HEK293 (cell line): Measurements from ENCODE around the gene GPI.
A peak's percentile ranks its signal among the peaks of the same experiment; 100 is the strongest.

Experiments
- CTCF ChIP-seq: fragments of 450-650 bp; formaldehyde crosslinking; IDR thresholded peaks from 2 replicates; pipeline ENCODE4 v1.5.1; 2016; ENCODE audit warnings: missing biosample characterization, missing genetic modification characterization
- INSM2 ChIP-seq: fragments of 450-650 bp; formaldehyde crosslinking; IDR thresholded peaks from 2 replicates; pipeline ENCODE4 v1.5.1; 2016; ENCODE audit warnings: missing biosample characterization, missing genetic modification characterization
- KLF1 ChIP-seq: fragments of 450-650 bp; formaldehyde crosslinking; IDR thresholded peaks from 2 replicates; pipeline ENCODE4 v1.5.1; 2016; ENCODE audit warnings: missing biosample characterization, missing genetic modification characterization
- SP2 ChIP-seq: fragments of 450-650 bp; formaldehyde crosslinking; IDR thresholded peaks from 2 replicates; pipeline ENCODE4 v1.5.1; 2016; ENCODE audit warnings: missing biosample characterization, missing genetic modification characterization
- TCF7L2 ChIP-seq: IDR thresholded peaks from 2 replicates; pipeline ENCODE4 v1.6.1; 2011; ENCODE audit warnings: low read depth, mild to moderate bottlenecking, inconsistent platforms, low read length, moderate library complexity, borderline replicate concordance
- ZEB2 ChIP-seq: fragments of 450-650 bp; formaldehyde crosslinking; IDR thresholded peaks from 2 replicates; pipeline ENCODE4 v1.5.1; 2016; ENCODE audit warnings: missing biosample characterization, missing genetic modification characterization
- ZNF155 ChIP-seq: fragments of 450-650 bp; formaldehyde crosslinking; IDR thresholded peaks from 2 replicates; pipeline ENCODE4 v1.5.1; 2016; ENCODE audit warnings: missing biosample characterization, missing genetic modification characterization
- ZNF248 ChIP-seq: fragments of 450-650 bp; formaldehyde crosslinking; IDR thresholded peaks from 2 replicates; pipeline ENCODE4 v1.5.1; 2017; ENCODE audit warnings: missing biosample characterization, missing genetic modification characterization
- ZNF335 ChIP-seq: fragments of 450-650 bp; formaldehyde crosslinking; conservative IDR thresholded peaks from 2 replicates; pipeline ENCODE4 v1.5.1; 2016; ENCODE audit warnings: missing biosample characterization, missing genetic modification characterization
- ZNF366 ChIP-seq: fragments of 450-650 bp; formaldehyde crosslinking; conservative IDR thresholded peaks from 2 replicates; pipeline ENCODE4 v1.5.1; 2016; ENCODE audit warnings: missing biosample characterization, missing genetic modification characterization
- ZNF623 ChIP-seq: fragments of 450-650 bp; formaldehyde crosslinking; IDR thresholded peaks from 2 replicates; pipeline ENCODE4 v1.5.1; 2016; ENCODE audit warnings: missing biosample characterization, missing genetic modification characterization
- ZNF624 ChIP-seq: fragments of 450-650 bp; formaldehyde crosslinking; IDR thresholded peaks from 2 replicates; pipeline ENCODE4 v1.5.1; 2017; ENCODE audit warnings: missing biosample characterization, missing genetic modification characterization
- ZNF776 ChIP-seq: fragments of 450-650 bp; formaldehyde crosslinking; IDR thresholded peaks from 2 replicates; pipeline ENCODE4 v1.5.0; 2017; ENCODE audit warnings: missing biosample characterization, missing genetic modification characterization, borderline replicate concordance
- ZNF792 ChIP-seq: fragments of 450-650 bp; formaldehyde crosslinking; IDR thresholded peaks from 2 replicates; pipeline ENCODE4 v1.5.1; 2016; ENCODE audit warnings: missing biosample characterization, missing genetic modification characterization
- ZNF843 ChIP-seq: fragments of 450-650 bp; formaldehyde crosslinking; IDR thresholded peaks from 2 replicates; pipeline ENCODE4 v1.5.1; 2016; ENCODE audit warnings: missing biosample characterization, missing genetic modification characterization
- TF ChIP-seq, protein P1 (sequence below): fragments of 450-650 bp; formaldehyde crosslinking; IDR thresholded peaks from 2 replicates; pipeline ENCODE4 v1.5.1; 2017; ENCODE audit warnings: missing biosample characterization, missing genetic modification characterization
- TF ChIP-seq, protein P2 (sequence below): fragments of 450-650 bp; formaldehyde crosslinking; IDR thresholded peaks from 2 replicates; pipeline ENCODE4 v1.5.1; 2016; ENCODE audit warnings: missing biosample characterization, missing genetic modification characterization
- TF ChIP-seq, protein P3 (sequence below): fragments of 450-650 bp; formaldehyde crosslinking; IDR thresholded peaks from 2 replicates; pipeline ENCODE4 v1.5.1; 2016; ENCODE audit warnings: missing biosample characterization, missing genetic modification characterization
- TF ChIP-seq, protein P4 (sequence below): fragments of 450-650 bp; formaldehyde crosslinking; IDR thresholded peaks from 2 replicates; pipeline ENCODE4 v1.5.1; 2016; ENCODE audit warnings: missing biosample characterization, missing genetic modification characterization
- TF ChIP-seq, protein P5 (sequence below): fragments of 450-650 bp; formaldehyde crosslinking; IDR thresholded peaks from 2 replicates; pipeline ENCODE4 v1.5.1; 2016; ENCODE audit warnings: missing biosample characterization, missing genetic modification characterization

Gene GPI

DNA sequence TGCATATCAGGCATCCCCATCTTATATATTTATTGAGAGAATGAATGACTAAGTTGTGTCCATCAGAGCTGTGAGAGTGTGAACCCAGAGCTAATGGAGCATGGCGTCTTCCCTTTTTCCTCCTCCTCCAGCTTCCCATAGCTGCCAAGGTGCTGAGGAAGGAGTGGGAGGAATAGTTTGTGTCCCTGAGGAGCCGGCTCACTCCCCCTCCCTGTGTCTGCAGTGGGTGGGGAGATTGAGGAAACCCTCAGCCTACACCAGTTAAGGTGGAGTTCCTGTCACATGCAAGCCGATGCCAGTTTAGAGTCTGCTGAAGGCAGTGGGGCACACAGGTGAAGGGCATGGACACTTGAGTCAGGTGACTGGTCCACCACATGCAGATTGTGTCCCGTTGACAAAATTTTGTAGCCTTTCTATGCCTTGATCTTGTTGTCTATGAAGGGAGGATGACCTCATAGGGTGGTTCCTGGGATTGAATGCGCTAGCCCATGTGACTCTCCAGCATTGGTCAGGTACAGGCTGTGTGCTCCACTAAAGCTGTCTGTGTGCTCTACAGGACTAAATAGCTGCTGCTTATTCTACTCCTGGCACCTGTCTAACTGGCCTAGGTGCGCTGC lies 47.6 kb upstream of the GPI start (continued):
- TF ChIP-seq, protein P1, sequence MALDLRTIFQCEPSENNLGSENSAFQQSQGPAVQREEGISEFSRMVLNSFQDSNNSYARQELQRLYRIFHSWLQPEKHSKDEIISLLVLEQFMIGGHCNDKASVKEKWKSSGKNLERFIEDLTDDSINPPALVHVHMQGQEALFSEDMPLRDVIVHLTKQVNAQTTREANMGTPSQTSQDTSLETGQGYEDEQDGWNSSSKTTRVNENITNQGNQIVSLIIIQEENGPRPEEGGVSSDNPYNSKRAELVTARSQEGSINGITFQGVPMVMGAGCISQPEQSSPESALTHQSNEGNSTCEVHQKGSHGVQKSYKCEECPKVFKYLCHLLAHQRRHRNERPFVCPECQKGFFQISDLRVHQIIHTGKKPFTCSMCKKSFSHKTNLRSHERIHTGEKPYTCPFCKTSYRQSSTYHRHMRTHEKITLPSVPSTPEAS (tag by site-specific recombination) = no peak
- TF ChIP-seq ZNF624 (tag by site-specific recombination) (no peak), ZNF792 (0 out of 2 replicates have a peak, but pooled peaks have one; percentile 43), ZNF248 (no peak), ZNF776 (tag by site-specific recombination) (no peak), ZNF843 (tag by site-specific recombination) (peak; percentile 17; the same call in 1 of the 2 replicates), TCF7L2 (no peak), ZEB2 (tag by site-specific recombination) (peak; percentile 72; the same call in 1 of the 2 replicates), ZNF335 (tag by site-specific recombination) (peak; percentile 34; the same call in 1 of the 2 replicates), SP2 (tag by site-specific recombination) (peak; percentile 50), CTCF (tag by site-specific recombination) (no peak), INSM2 (tag by site-specific recombination) (peak; percentile 45; the same call in 1 of the 2 replicates), ZNF366 (tag by site-specific recombination) (peak; percentile 89), ZNF155 (tag by site-specific recombination) (no peak), KLF1 (tag by site-specific recombination) (peak; percentile 86), ZNF623 (tag by site-specific recombination) (no peak)
- TF ChIP-seq, protein P2, sequence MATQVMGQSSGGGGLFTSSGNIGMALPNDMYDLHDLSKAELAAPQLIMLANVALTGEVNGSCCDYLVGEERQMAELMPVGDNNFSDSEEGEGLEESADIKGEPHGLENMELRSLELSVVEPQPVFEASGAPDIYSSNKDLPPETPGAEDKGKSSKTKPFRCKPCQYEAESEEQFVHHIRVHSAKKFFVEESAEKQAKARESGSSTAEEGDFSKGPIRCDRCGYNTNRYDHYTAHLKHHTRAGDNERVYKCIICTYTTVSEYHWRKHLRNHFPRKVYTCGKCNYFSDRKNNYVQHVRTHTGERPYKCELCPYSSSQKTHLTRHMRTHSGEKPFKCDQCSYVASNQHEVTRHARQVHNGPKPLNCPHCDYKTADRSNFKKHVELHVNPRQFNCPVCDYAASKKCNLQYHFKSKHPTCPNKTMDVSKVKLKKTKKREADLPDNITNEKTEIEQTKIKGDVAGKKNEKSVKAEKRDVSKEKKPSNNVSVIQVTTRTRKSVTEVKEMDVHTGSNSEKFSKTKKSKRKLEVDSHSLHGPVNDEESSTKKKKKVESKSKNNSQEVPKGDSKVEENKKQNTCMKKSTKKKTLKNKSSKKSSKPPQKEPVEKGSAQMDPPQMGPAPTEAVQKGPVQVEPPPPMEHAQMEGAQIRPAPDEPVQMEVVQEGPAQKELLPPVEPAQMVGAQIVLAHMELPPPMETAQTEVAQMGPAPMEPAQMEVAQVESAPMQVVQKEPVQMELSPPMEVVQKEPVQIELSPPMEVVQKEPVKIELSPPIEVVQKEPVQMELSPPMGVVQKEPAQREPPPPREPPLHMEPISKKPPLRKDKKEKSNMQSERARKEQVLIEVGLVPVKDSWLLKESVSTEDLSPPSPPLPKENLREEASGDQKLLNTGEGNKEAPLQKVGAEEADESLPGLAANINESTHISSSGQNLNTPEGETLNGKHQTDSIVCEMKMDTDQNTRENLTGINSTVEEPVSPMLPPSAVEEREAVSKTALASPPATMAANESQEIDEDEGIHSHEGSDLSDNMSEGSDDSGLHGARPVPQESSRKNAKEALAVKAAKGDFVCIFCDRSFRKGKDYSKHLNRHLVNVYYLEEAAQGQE (tag by site-specific recombination) = peak; percentile 38; the same call in 1 of the 2 replicates
- TF ChIP-seq, protein P3, sequence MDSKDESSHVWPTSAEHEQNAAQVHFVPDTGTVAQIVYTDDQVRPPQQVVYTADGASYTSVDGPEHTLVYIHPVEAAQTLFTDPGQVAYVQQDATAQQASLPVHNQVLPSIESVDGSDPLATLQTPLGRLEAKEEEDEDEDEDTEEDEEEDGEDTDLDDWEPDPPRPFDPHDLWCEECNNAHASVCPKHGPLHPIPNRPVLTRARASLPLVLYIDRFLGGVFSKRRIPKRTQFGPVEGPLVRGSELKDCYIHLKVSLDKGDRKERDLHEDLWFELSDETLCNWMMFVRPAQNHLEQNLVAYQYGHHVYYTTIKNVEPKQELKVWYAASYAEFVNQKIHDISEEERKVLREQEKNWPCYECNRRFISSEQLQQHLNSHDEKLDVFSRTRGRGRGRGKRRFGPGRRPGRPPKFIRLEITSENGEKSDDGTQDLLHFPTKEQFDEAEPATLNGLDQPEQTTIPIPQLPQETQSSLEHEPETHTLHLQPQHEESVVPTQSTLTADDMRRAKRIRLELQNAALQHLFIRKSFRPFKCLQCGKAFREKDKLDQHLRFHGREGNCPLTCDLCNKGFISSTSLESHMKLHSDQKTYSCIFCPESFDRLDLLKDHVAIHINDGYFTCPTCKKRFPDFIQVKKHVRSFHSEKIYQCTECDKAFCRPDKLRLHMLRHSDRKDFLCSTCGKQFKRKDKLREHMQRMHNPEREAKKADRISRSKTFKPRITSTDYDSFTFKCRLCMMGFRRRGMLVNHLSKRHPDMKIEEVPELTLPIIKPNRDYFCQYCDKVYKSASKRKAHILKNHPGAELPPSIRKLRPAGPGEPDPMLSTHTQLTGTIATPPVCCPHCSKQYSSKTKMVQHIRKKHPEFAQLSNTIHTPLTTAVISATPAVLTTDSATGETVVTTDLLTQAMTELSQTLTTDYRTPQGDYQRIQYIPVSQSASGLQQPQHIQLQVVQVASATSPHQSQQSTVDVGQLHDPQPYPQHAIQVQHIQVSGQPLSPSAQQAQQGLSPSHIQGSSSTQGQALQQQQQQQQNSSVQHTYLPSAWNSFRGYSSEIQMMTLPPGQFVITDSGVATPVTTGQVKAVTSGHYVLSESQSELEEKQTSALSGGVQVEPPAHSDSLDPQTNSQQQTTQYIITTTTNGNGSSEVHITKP (tag by site-specific recombination) = peak; percentile 70
- TF ChIP-seq, protein P4, sequence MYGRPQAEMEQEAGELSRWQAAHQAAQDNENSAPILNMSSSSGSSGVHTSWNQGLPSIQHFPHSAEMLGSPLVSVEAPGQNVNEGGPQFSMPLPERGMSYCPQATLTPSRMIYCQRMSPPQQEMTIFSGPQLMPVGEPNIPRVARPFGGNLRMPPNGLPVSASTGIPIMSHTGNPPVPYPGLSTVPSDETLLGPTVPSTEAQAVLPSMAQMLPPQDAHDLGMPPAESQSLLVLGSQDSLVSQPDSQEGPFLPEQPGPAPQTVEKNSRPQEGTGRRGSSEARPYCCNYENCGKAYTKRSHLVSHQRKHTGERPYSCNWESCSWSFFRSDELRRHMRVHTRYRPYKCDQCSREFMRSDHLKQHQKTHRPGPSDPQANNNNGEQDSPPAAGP (tag by site-specific recombination) = peak; percentile 94; the same call in 1 of the 2 replicates
- TF ChIP-seq, protein P5, sequence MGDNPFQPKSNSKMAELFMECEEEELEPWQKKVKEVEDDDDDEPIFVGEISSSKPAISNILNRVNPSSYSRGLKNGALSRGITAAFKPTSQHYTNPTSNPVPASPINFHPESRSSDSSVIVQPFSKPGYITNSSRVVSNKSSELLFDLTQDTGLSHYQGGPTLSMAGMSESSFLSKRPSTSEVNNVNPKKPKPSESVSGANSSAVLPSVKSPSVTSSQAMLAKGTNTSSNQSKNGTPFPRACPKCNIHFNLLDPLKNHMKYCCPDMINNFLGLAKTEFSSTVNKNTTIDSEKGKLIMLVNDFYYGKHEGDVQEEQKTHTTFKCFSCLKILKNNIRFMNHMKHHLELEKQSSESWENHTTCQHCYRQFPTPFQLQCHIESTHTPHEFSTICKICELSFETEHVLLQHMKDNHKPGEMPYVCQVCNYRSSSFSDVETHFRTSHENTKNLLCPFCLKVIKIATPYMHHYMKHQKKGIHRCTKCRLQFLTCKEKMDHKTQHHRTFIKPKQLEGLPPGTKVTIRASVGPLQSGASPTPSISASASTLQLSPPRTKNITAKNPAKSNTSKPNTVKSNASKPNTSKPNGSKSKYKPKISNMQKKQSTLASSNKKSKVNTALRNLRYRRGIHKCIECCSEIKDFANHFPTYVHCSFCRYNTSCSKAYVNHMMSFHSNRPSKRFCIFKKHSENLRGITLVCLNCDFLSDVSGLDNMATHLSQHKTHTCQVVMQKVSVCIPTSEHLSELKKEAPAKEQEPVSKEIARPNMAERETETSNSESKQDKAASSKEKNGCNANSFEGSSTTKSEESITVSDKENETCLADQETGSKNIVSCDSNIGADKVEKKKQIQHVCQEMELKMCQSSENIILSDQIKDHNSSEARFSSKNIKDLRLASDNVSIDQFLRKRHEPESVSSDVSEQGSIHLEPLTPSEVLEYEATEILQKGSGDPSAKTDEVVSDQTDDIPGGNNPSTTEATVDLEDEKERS = 0 out of 2 replicates have a peak, but pooled peaks have one; percentile 52
